GM10266 (cell line): ENCODE results near the gene LSP1.

Experiments
- DNase-seq: peaks from one replicate; pipeline ENCODE4 v3.0.0; 2012; ENCODE audit errors: extremely low spot score
- CTCF ChIP-seq: IDR thresholded peaks from 2 replicates; pipeline ENCODE4 v1.5.1; 2012; ENCODE audit warnings: mild to moderate bottlenecking, low read depth; ENCODE audit not compliant: control insufficient read depth, insufficient read depth; ENCODE audit errors: missing control alignments

Gene LSP1

GRCh38 chr11:1830322-1831223 is 22.3 kb upstream of the LSP1 start:
- no peak for TF ChIP-seq CTCF
- DNase-seq, result peak; percentile 40

- DNase-seq, result no peak
- TF ChIP-seq CTCF, result no peak
Measured at GRCh38 chr11:1831338-1832210, 21.3 kb upstream of the LSP1 start.

GRCh38 chr11:1832211-1832919 is 20.5 kb upstream of the LSP1 start:
- peak; percentile 88 for DNase-seq
- TF ChIP-seq CTCF, result peak; percentile 90

- DNase-seq, result no peak
- no peak for TF ChIP-seq CTCF
Measured at GRCh38 chr11:1832920-1833295, 20.0 kb upstream of the LSP1 start.

- DNase-seq, result no peak
Measured at GRCh38 chr11:1834062-1834610, 18.7 kb upstream of the LSP1 start.

More at GRCh38 chr11:1834062-1834610, 18.7 kb upstream of the LSP1 start:
- TF ChIP-seq CTCF, result no peak
